Epithelial cell of esophagus (primary cell): Measurements from ENCODE around the gene EPS15.
"Not testable (repeated sequence)": the region's sequence is repeated elsewhere in the genome, so short reads cannot be mapped to it uniquely, and the experiment has no call there.

Experiments used
- DNase-seq: peaks from one replicate; pipeline ENCODE4 v3.0.0; 2010; ENCODE audit warnings: low read depth
- H3K4me3 ChIP-seq: 2 replicates; pipeline ENCODE4 v1.5.1; 2011; ENCODE audit warnings: mild to moderate bottlenecking, low read length, control low read depth
- TF ChIP-seq, protein P1 (sequence below): IDR thresholded peaks from 2 replicates; pipeline ENCODE4 v1.5.1; 2011; ENCODE audit warnings: low read depth, mild to moderate bottlenecking, low read length, control low read depth, inconsistent platforms; ENCODE audit not compliant: insufficient read depth; ENCODE audit errors: missing control alignments

The EPS15 gene

DNA sequence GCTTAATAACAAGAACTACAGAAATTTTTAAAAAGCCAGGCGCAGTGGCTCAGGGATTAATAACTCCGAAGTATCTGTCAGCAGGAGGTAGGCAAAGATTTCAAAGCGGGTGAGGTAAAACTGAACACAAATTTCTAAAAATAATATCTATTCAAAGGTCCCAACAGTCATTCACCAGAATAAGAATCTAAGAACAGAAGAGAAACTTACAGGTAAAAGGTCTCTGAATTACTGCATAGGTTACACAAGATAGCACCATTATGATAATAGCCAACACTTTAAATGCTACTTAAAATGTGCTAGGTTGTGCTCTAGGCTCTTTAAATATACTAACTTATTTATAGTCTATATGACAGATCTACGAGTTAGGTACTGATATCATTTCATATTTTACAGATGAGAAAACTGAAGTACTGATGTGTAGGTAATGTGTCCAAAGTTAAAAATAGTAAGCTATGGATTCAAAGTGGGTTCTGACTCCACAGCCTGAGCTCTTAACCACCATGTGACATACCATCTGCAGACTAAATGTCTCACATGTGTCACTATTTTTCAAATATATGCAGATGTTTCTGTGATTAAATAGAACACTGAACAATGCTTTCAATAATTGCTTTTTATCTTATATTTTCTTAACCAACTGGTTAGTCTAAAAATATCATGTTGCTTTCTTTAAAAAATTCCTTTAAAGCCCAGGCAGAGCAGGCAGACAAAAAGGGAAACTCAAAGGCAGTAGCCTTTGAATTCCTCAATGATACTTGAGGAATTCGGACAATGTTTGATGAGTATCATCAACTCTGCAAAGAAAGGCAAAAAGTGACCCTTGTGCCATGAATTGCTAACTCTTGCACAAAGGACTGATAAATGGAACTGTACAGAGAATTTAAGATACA is 108.3 kb downstream of the EPS15 start:
- TF ChIP-seq, protein P1, sequence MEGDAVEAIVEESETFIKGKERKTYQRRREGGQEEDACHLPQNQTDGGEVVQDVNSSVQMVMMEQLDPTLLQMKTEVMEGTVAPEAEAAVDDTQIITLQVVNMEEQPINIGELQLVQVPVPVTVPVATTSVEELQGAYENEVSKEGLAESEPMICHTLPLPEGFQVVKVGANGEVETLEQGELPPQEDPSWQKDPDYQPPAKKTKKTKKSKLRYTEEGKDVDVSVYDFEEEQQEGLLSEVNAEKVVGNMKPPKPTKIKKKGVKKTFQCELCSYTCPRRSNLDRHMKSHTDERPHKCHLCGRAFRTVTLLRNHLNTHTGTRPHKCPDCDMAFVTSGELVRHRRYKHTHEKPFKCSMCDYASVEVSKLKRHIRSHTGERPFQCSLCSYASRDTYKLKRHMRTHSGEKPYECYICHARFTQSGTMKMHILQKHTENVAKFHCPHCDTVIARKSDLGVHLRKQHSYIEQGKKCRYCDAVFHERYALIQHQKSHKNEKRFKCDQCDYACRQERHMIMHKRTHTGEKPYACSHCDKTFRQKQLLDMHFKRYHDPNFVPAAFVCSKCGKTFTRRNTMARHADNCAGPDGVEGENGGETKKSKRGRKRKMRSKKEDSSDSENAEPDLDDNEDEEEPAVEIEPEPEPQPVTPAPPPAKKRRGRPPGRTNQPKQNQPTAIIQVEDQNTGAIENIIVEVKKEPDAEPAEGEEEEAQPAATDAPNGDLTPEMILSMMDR: no peak
- no peak overlapping the region for H3K4me3 ChIP-seq
- DNase-seq: no peak

DNA sequence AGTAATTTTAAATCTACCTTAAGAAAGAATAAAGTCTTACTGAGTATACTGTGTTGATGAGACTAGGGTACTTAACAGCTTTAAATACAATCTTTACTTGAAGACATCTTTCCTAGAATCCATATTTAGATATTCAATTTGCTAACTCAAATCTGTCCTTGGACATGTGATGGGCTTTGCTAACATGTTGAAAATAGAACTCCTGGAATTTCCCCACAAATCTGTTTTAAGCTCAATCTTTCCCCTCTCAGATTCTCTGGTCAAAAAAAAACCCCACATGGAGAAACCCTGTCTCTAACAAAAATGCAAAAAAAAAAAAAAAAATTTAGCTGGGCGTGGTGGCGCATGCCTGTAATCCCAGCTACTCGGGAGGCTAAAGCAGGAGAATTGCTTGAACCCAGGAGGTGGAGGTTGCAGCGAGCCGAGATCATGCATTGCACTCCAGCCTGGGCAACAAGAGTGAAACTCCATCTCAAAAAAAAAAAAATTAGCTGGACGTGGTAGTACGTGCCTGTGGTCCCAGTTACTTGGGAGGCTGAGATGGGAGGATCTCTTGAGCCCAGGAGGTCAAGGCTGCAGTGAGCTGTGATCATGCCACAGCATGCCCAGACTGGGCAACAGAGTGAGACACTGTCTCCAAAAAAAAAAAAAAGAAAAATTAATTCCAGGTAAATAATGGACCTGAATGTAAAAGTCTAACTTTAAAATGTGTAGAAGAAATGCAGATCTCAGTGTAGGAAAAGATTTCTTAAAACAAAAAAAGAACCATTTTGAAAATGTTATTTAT is 109.1 kb downstream of the EPS15 start:
- not testable (repeated sequence) for DNase-seq, H3K4me3 ChIP-seq

DNA sequence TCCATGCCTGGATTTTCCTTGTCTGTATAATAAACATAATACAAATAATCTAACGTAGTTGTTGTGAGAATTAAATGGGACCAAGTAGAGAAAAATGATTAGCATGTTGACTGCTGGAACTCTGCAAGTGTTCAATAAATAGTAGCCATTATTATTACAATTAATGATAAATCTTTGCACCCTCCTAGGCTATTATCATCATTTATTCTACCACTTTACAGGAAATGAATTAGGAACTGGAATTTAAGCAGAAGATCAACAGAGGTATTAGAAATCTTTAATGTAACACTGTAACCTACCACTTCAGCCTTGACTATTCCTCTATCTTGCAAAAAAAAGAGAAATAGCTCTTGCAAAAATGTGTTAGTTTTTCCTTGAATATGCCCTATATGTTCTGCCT is 126.8 kb downstream of the EPS15 start:
- H3K4me3 ChIP-seq: no peak overlapping the region
- TF ChIP-seq, protein P1: no peak
- no peak for DNase-seq

DNA sequence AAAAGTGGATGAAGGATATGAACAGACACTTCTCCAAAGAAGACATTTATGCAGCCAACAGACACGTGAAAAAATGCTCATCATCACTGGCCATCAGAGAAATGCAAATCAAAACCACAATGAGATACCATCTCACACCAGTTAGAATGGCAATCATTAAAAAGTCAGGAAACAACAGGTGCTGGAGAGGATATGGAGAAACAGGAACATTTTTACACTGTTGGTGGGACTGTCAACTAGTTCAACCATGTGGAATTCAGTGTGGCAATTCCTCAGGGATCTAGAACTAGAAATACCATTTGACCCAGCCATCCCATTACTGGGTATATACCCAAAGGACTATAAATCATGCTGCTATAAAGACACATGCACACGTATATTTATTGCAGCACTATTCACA is 128.4 kb downstream of the EPS15 start:
- DNase-seq, H3K4me3 ChIP-seq: not testable (repeated sequence)

DNA sequence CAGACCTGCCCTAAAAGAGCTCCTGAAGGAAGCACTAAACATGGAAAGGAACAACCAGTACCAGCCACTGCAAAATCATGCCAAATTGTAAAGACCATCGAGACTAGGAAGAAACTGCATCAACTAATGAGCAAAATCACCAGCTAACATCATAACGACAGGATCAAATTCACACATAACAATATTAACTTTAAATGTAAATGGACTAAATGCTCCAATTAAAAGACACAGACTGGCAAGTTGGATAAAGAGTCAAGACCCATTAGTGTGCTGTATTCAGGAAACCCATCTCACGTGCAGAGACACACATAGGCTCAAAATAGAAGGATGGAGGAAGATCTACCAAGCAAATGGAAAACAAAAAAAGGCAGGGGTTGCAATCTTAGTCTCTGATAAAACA is 131.8 kb downstream of the EPS15 start:
- not testable (repeated sequence) for H3K4me3 ChIP-seq, DNase-seq

DNA sequence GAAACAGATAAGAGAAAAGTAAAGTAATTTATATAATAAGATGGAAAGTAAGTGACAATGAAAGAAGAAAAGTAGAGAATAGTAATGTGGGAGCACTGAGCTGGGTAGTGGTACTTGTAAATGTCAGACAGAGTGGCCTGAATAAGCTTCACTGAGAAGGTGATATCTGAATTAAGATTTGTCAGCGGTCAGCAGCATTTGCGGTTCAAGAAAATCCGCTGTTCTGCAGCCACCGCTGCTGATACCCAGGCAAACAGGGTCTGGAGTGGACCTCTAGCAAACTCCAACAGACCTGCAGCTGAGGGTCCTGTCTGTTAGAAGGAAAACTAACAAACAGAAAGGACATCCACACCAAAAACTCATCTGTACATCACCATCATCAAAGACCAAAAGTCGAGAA is 132.8 kb downstream of the EPS15 start:
- not testable (repeated sequence) for DNase-seq, H3K4me3 ChIP-seq

DNA sequence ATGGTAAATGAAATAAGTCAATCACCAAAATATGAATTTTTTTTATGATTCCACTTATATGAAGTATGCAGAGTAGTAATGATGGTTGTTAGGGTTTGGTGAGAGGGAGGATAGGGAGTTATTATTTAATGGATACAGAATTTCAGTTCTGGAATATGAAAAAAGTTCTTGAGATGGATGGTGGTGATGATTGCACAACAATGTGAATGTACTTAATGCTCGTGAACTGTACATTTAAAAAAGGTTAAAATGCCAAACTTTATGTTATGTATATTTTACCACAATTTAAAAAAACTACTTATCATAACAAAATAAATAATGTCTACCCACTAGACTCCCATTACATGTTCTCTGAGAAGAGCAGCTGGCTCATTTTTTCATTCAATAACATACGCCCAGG is 133.3 kb downstream of the EPS15 start:
- H3K4me3 ChIP-seq: no peak overlapping the region
- DNase-seq: no peak
- TF ChIP-seq, protein P1: no peak

DNA sequence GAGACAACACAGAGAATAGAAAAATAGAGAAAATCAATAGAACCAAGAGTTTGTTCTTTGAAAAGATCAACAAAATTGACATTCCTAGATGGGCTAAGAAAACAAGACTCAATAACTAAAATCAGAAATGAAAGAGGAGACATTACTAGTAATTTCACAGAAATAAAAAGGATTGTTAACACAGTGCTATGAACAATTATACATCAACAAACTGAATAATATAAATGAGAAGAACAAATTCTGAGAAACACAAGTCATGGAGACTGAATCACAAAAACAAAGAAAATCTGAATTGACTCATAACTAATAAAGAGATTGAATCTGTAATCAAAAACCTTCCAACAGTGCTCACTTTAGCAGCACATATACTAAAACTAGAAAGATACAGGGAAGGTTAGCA is 137.1 kb downstream of the EPS15 start:
- no peak overlapping the region for H3K4me3 ChIP-seq
- TF ChIP-seq, protein P1: no peak
- DNase-seq: no peak

DNA sequence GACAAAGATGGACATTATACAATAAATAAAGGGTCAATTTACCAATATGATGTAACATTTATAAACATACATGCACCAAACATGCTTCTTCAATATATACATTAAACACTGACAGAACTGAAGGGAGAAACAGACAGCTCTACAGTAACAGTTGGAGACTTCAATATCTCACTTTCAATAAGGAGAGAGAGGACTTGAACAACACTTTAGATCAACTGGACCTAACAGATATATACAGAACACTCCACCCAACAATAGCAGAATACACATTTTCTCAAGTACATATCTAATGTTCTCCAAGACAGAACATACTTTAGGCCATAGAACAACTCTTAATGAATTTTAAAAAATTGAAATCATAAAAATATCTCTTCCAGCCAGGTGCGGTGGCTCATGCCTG is 138.1 kb downstream of the EPS15 start:
- TF ChIP-seq, protein P1: no peak
- DNase-seq: no peak

More for the DNA sequence above, 138.1 kb downstream of the EPS15 start:
- no peak overlapping the region for H3K4me3 ChIP-seq
